ENCODE data around the gene HCN1.
A peak's percentile ranks its signal among the peaks of the same experiment; 100 is the strongest.
"Not testable (repeated sequence)": the region's sequence is repeated elsewhere in the genome, so short reads cannot be mapped to it uniquely, and the experiment has no call there.

Gene HCN1

DNA sequence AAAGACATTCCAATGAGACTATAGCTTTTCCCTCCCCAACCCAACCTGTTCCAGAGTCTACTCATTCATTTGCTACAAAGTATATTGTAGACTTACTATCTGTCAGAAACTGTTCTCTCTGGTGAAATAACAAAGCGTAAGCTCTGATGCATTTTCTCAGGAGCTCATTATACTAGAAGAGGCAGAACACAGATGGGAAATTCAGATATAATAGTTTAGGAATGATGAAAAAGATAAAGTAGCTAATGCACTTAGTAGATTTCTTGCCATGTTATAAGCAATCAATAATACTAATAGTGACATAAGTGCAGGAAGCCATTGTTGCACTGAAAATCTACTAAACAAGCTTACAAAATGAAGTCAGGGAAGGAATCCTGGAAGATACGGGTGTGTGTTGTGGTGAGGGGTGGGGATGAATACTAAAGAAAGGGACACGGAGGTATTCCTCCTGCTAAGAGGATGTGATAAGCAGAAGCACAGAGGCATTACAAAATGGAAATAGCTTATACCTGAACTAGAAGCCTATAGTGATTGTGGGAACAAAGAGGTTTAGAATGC is 78.2 kb downstream of the HCN1 start:
- Histone ChIP-seq H3K4me1 (ENCODE audit: insufficient read depth, low read length) (peaks cover 8% of the 10 kb centered on the region), H3K4me3 (ENCODE audit: low read length) (no peak overlapping the region), H3K36me3 (ENCODE audit: insufficient read depth, low read depth, low read length) (no peaks in the 10 kb centered on the region), H3K27me3 (ENCODE audit: insufficient read depth, low read length) (no peaks in the 10 kb centered on the region), H3K9me3 (ENCODE audit: insufficient read depth, low read depth, low read length) (no peaks in the 10 kb centered on the region), H3K27ac (ENCODE audit: low read length) (no peak overlapping the region), H3K9ac (ENCODE audit: low read depth, low read length) (no peak overlapping the region)

DNA sequence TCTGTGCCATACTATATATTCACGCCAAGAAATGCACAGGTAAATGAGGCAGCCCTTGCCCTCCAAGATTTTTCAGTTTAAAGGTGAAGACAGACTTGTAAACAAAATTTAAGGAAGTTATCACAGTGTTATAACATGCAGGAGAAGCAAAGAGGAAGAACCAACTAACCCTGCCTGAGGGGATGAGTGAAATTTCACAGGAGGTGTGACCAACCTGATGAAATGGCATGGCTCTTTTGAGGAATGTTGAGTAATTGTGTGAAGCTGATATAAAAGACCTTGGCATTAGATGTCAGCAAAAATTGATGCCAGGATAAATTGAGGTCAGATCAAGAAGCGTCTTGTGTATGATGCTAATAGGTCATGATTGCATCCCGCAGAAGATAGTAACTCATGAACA is 86.5 kb downstream of the HCN1 start:
- no peaks in the 10 kb centered on the region for H3K9me3 ChIP-seq (ENCODE audit: insufficient read depth, low read depth, low read length)
- no peak overlapping the region for H3K9ac ChIP-seq (ENCODE audit: low read depth, low read length)

DNA sequence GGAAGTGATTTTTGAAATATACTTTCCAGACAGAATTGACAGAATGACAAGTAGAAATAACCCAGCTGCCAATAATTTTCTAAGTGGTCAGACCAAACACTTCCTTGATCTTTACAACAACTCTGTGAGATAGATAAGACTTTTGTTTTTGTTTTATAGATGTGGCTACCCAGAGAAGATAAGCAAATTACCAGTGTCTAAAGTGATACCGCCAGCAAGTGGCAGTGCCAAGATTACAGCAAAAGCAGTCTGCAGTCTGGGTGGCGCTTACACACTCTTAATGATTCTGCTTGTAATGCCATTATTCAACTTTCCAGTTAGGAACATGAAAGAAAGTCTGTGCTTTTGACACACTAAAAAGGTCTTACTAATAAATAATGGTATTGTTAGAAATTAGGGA is 92.1 kb downstream of the HCN1 start:
- H3K9ac ChIP-seq (ENCODE audit: low read depth, low read length): no peak overlapping the region
- H3K4me1 ChIP-seq (ENCODE audit: insufficient read depth, low read length): no peaks in the 10 kb centered on the region
- no peak overlapping the region for H3K27ac ChIP-seq (ENCODE audit: low read length)
- H3K27me3 ChIP-seq (ENCODE audit: insufficient read depth, low read length): no peaks in the 10 kb centered on the region
- no peaks in the 10 kb centered on the region for H3K9me3 ChIP-seq (ENCODE audit: insufficient read depth, low read depth, low read length)
- no peak overlapping the region for H3K4me3 ChIP-seq (ENCODE audit: low read length)
- no peaks in the 10 kb centered on the region for H3K36me3 ChIP-seq (ENCODE audit: insufficient read depth, low read depth, low read length)

More for the DNA sequence above, 86.5 kb downstream of the HCN1 start:
- no peak overlapping the region for H3K4me3 ChIP-seq (ENCODE audit: low read length)
- no peaks in the 10 kb centered on the region for H3K27me3 ChIP-seq (ENCODE audit: insufficient read depth, low read length)
- no peaks in the 10 kb centered on the region for H3K4me1 ChIP-seq (ENCODE audit: insufficient read depth, low read length)
- no peak overlapping the region for H3K27ac ChIP-seq (ENCODE audit: low read length)
- H3K36me3 ChIP-seq (ENCODE audit: insufficient read depth, low read depth, low read length): no peaks in the 10 kb centered on the region

DNA sequence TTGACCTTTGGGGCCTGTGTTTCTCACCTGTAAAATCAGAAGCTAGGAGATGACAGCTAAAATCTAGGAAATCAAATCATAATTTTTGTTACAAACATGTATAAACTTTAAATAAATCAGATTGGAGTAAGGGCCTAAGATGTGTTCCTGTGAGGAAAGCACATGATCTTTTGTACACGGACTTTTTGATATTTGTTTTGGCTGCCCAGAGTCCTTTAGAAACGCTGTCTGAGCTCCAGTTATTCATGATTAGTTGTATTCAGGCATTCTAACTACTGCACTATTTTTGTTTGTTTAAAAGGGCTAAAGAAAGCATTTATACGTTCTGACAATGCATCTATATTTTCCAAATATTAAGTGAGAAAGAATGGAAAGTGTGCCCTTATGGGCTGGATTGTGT is 94.8 kb downstream of the HCN1 start:
- no peak overlapping the region for H3K4me3 ChIP-seq (ENCODE audit: low read length)
- H3K27me3 ChIP-seq (ENCODE audit: insufficient read depth, low read length): no peaks in the 10 kb centered on the region
- H3K9me3 ChIP-seq (ENCODE audit: insufficient read depth, low read depth, low read length): no peaks in the 10 kb centered on the region
- no peak overlapping the region for H3K9ac ChIP-seq (ENCODE audit: low read depth, low read length)
- peaks cover 3% of the 10 kb centered on the region; the same call in 1 of the 2 replicates for H3K4me1 ChIP-seq (ENCODE audit: insufficient read depth, low read length)
- no peaks in the 10 kb centered on the region for H3K36me3 ChIP-seq (ENCODE audit: insufficient read depth, low read depth, low read length)
- H3K27ac ChIP-seq (ENCODE audit: low read length): no peak overlapping the region

DNA sequence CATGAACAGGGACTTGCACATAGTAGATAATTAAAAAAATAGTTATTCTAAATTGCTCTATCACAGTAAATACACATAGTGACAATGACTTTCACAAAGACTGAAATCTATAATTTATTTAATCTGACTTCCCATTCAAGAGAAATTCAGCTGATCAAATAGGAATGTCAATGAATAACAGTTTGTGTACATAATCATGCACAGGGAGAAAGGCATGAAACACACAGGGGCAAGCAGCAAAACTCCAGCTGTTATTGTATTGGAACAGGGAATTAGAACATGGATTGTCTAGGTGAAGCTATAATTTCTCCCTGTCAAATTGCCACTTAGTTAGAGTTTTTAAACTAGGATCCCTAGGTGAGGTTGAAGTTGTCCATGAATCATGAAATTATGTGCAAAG is 99.9 kb downstream of the HCN1 start:
- no peaks in the 10 kb centered on the region for H3K27me3 ChIP-seq (ENCODE audit: insufficient read depth, low read length)
- H3K4me3 ChIP-seq (ENCODE audit: low read length): no peak overlapping the region
- no peaks in the 10 kb centered on the region for H3K36me3 ChIP-seq (ENCODE audit: insufficient read depth, low read depth, low read length)
- H3K9ac ChIP-seq (ENCODE audit: low read depth, low read length): no peak overlapping the region
- H3K27ac ChIP-seq (ENCODE audit: low read length): no peak overlapping the region
- peaks cover 3% of the 10 kb centered on the region; the same call in 1 of the 2 replicates for H3K4me1 ChIP-seq (ENCODE audit: insufficient read depth, low read length)
- H3K9me3 ChIP-seq (ENCODE audit: insufficient read depth, low read depth, low read length): no peaks in the 10 kb centered on the region

DNA sequence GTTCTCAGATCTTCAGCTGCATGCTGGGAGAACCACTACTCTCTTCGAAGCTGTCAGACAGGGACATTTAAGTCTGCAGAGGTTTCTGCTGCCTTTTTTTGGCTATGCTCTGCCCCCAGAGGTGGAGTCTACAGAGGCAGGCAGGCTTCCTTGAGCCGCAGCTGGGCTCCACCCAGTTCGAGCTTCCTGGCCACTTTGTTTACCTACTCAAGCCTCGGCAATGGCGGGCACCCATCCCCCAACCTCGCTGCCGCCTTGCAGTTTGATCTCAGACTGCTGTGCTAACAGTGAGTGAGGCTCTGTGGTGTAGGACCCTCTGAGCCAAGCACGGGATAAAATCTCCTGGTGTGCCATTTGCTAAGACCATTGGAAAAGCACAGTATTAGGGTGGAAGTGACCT is 110.2 kb downstream of the HCN1 start:
- not testable (repeated sequence) for H3K9ac ChIP-seq (ENCODE audit: low read depth, low read length); H3K9me3 ChIP-seq (ENCODE audit: insufficient read depth, low read depth, low read length); H3K27me3 ChIP-seq (ENCODE audit: insufficient read depth, low read length); H3K36me3 ChIP-seq (ENCODE audit: insufficient read depth, low read depth, low read length); H3K27ac ChIP-seq (ENCODE audit: low read length); H3K4me1 ChIP-seq (ENCODE audit: insufficient read depth, low read length); H3K4me3 ChIP-seq (ENCODE audit: low read length)

DNA sequence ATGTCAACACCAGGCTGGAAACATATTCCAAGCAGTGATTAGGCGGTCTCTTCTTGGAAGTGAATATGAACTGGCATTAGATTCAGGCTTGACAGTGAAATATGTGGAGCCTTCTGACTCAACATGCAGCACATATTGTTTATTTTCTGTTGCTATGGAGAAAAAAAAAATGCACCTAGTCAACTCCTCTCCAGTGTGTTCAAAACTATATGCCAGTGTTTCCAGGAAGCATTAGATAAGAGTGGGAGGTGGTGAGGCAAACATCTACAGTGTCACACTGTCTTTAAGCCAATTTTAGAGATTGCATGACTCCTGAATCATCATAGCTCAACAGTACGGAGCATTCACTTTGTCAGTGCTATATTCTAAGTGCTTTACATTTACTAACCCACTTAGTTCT is 117.9 kb downstream of the HCN1 start:
- H3K4me3 ChIP-seq (ENCODE audit: low read length): no peak overlapping the region
- no peaks in the 10 kb centered on the region for H3K9me3 ChIP-seq (ENCODE audit: insufficient read depth, low read depth, low read length)
- no peak overlapping the region for H3K9ac ChIP-seq (ENCODE audit: low read depth, low read length)
- H3K36me3 ChIP-seq (ENCODE audit: insufficient read depth, low read depth, low read length): no peaks in the 10 kb centered on the region
- H3K27ac ChIP-seq (ENCODE audit: low read length): no peak overlapping the region
- no peaks in the 10 kb centered on the region for H3K27me3 ChIP-seq (ENCODE audit: insufficient read depth, low read length)
- 0 out of 2 replicates have a peak, but pooled peaks cover 4% of the 10 kb centered on the region for H3K4me1 ChIP-seq (ENCODE audit: insufficient read depth, low read length)

DNA sequence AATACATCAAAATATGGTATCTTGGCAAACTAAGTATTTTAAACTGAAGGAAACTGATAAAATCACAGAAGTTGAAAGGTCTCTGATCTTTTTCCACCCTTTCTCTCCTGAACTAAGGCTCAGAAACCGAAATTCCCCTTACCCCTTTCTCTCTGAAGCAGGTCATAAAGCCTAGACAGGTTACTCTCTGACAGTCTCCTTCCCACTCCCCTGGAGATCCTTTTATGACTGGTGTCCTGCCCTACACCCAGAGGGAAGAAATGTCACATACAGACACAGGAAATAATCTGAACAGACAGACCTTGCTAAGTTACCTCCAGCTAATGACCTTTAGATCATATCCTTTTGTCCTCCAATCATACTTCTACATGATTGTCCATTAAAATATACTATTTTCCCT is 127.4 kb downstream of the HCN1 start:
- Histone ChIP-seq H3K27me3 (ENCODE audit: insufficient read depth, low read length) (no peaks in the 10 kb centered on the region), H3K36me3 (ENCODE audit: insufficient read depth, low read depth, low read length) (no peaks in the 10 kb centered on the region), H3K9me3 (ENCODE audit: insufficient read depth, low read depth, low read length) (no peaks in the 10 kb centered on the region), H3K27ac (ENCODE audit: low read length) (peak overlapping the region; percentile 26), H3K4me1 (ENCODE audit: insufficient read depth, low read length) (peaks cover 27% of the 10 kb centered on the region), H3K9ac (ENCODE audit: low read depth, low read length) (no peak overlapping the region), H3K4me3 (ENCODE audit: low read length) (no peak overlapping the region)

DNA sequence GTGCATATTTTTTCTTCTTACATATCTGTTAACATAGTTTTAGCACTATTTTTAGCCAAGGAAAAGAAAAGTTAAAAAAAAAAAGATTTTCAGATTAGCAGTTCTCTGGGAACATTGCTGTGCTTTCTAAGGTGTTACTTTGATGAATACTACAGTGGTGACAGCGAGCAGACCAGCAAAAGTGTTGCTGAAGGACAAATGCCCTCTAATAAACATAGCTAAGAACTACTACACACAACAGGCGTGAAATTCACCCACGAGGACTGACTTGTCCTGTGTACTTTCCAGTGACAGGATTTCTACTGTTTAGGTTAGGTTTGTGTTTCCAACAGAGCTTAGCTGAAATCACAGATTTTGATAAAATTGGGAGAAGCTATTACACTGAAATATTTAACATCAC is 153.8 kb downstream of the HCN1 start:
- Histone ChIP-seq H3K4me1 (ENCODE audit: insufficient read depth, low read length) (peaks cover 3% of the 10 kb centered on the region; the same call in 1 of the 2 replicates), H3K27me3 (ENCODE audit: insufficient read depth, low read length) (no peaks in the 10 kb centered on the region), H3K4me3 (ENCODE audit: low read length) (no peak overlapping the region), H3K9me3 (ENCODE audit: insufficient read depth, low read depth, low read length) (no peaks in the 10 kb centered on the region), H3K36me3 (ENCODE audit: insufficient read depth, low read depth, low read length) (no peaks in the 10 kb centered on the region), H3K9ac (ENCODE audit: low read depth, low read length) (no peak overlapping the region), H3K27ac (ENCODE audit: low read length) (no peak overlapping the region)

DNA sequence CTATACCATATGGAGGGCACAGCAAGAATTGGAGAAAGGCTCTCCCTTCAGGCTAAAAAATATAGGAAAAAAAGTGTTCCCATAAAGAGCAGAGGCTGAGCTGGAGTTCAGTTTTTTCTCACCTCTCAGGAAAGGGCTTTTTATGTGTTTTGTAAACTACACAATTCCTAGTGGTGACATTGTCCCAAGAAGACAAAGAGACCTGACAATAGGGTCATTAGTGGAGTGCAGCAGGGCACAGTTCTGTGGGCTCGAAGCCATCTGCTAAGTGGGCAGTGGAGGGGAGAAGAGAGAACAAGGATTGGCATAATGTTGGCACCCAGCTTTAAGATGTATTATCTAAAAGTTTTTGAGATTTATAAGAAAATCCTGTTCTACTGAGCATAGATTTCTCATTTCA is 162.5 kb downstream of the HCN1 start:
- H3K4me1 ChIP-seq (ENCODE audit: insufficient read depth, low read length): peaks cover 19% of the 10 kb centered on the region; the same call in 1 of the 2 replicates
- no peak overlapping the region for H3K9ac ChIP-seq (ENCODE audit: low read depth, low read length)
- no peaks in the 10 kb centered on the region for H3K9me3 ChIP-seq (ENCODE audit: insufficient read depth, low read depth, low read length)
- H3K27ac ChIP-seq (ENCODE audit: low read length): no peak overlapping the region
- H3K4me3 ChIP-seq (ENCODE audit: low read length): no peak overlapping the region
- H3K36me3 ChIP-seq (ENCODE audit: insufficient read depth, low read depth, low read length): no peaks in the 10 kb centered on the region
- no peaks in the 10 kb centered on the region for H3K27me3 ChIP-seq (ENCODE audit: insufficient read depth, low read length)

DNA sequence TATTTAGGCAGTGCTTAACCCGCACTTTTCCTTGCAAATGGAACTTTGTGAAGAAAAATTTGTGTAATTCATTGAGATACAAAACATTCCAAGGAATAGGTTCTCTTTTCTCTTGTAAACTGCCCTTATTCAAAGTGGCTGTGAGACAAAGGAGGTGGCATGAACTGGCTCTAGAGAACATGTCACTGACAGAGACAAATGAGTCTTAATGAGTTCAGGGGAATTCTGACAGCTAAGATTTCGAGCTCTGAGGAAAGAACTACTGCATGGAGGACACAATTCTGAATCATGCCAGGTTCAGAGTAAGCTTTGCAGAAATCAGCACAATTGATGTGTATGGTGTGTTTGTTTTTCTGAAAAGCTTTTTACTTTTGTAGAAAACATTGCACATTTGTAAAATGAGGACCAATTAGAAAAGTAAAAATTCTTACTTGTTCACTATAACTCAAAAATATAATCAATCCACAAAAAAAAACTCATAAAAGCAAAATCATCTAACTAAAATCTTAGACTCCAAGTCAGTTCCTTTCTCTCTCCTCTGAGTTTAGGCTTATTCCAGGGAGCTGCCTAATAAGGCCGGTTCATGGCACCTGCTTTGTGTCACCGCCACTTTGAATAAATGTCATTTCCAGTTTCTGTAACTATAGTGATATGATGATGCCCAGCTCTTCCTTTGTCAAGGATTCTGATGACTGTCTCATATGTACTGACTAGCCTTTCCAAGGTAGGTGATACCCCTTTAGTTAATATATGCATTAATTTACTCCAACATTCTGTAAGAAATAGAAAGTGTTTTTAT is 163.2 kb downstream of the HCN1 start:
- H3K4me1 ChIP-seq (ENCODE audit: insufficient read depth, low read length): peaks cover 19% of the 10 kb centered on the region; the same call in 1 of the 2 replicates
- H3K4me3 ChIP-seq (ENCODE audit: low read length): peak overlapping the region; percentile 13; the same call in 1 of the 2 replicates
- no peak overlapping the region; the same call in 1 of the 2 replicates for H3K9ac ChIP-seq (ENCODE audit: low read depth, low read length)
- no peaks in the 10 kb centered on the region for H3K9me3 ChIP-seq (ENCODE audit: insufficient read depth, low read depth, low read length)
- H3K36me3 ChIP-seq (ENCODE audit: insufficient read depth, low read depth, low read length): no peaks in the 10 kb centered on the region
- H3K27me3 ChIP-seq (ENCODE audit: insufficient read depth, low read length): no peaks in the 10 kb centered on the region
- no peak overlapping the region for H3K27ac ChIP-seq (ENCODE audit: low read length)

DNA sequence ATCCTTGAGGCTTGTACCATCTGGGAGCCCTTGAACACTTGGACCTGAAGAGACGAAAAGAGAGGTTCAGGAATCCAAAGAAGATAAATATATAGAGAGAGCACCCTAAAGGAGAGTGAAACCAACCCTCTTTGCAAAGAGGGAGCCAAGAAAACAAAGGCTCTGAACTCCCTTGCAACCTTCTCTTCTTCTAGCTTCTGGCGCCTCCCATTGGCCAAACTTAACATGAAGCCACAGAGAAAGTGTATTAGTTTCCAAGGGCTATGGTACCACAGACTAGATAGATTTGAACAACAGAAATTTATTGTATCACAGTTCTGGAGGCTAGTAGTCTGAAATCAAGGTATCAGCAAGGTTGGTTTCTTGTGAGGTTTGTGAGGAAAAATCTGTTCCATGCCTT is 175.1 kb downstream of the HCN1 start:
- Histone ChIP-seq H3K9ac (ENCODE audit: low read depth, low read length) (peak overlapping the region; percentile 34; the same call in 1 of the 2 replicates), H3K4me1 (ENCODE audit: insufficient read depth, low read length) (no peaks in the 10 kb centered on the region; the same call in 1 of the 2 replicates), H3K27ac (ENCODE audit: low read length) (no peak overlapping the region), H3K36me3 (ENCODE audit: insufficient read depth, low read depth, low read length) (no peaks in the 10 kb centered on the region), H3K9me3 (ENCODE audit: insufficient read depth, low read depth, low read length) (no peaks in the 10 kb centered on the region), H3K27me3 (ENCODE audit: insufficient read depth, low read length) (no peaks in the 10 kb centered on the region), H3K4me3 (ENCODE audit: low read length) (no peak overlapping the region)

Data from iPS-20b (cell line).